Stimulated activated naive CD8-positive, alpha-beta T cell treated with anti-CD3 and anti-CD28 coated beads, Interleukin-15, Interleukin-2, amounts not matched to agents 100 ng/mL and 50 ng/mL, for 24 hours (primary cell): ENCODE results near the gene EVPLL.
"Not testable (repeated sequence)": the region's sequence is repeated elsewhere in the genome, so short reads cannot be mapped to it uniquely, and the experiment has no call there.

ENCODE experiments used
- H3K27ac Mint-ChIP-seq: one replicate; pipeline ENCODE4 v1.8.0; 2021; ENCODE audit warnings: mild to moderate bottlenecking, mixed read lengths
- H3K27me3 Mint-ChIP-seq: one replicate; pipeline ENCODE4 v1.8.0; 2021; ENCODE audit warnings: mixed read lengths
- H3K36me3 Mint-ChIP-seq: one replicate; pipeline ENCODE4 v1.8.0; 2021; ENCODE audit warnings: low read depth, mixed read lengths
- H3K4me1 Mint-ChIP-seq: one replicate; pipeline ENCODE4 v1.8.0; 2021; ENCODE audit warnings: low read depth, mixed read lengths
- H3K4me3 Mint-ChIP-seq: one replicate; pipeline ENCODE4 v1.8.0; 2021; ENCODE audit warnings: mild to moderate bottlenecking, mixed read lengths
- H3K9me3 Mint-ChIP-seq: one replicate; pipeline ENCODE4 v1.8.0; 2021; ENCODE audit warnings: mixed read lengths

Gene EVPLL

GRCh38 chr17:18388266-18388665, 10.7 kb downstream of the EVPLL start:
- not testable (repeated sequence) for H3K9me3 Mint-ChIP-seq, H3K4me3 Mint-ChIP-seq, H3K27me3 Mint-ChIP-seq, H3K4me1 Mint-ChIP-seq, H3K27ac Mint-ChIP-seq, H3K36me3 Mint-ChIP-seq

GRCh38 chr17:18388728-18389127, 11.2 kb downstream of the EVPLL start:
- H3K4me3 Mint-ChIP-seq, H3K36me3 Mint-ChIP-seq, H3K9me3 Mint-ChIP-seq, H3K4me1 Mint-ChIP-seq, H3K27me3 Mint-ChIP-seq, H3K27ac Mint-ChIP-seq: not testable (repeated sequence)

GRCh38 chr17:18401872-18402590, 24.5 kb downstream of the EVPLL start:
- H3K27me3 Mint-ChIP-seq, H3K9me3 Mint-ChIP-seq, H3K4me1 Mint-ChIP-seq, H3K36me3 Mint-ChIP-seq, H3K4me3 Mint-ChIP-seq, H3K27ac Mint-ChIP-seq: not testable (repeated sequence)

- not testable (repeated sequence) for H3K9me3 Mint-ChIP-seq, H3K4me3 Mint-ChIP-seq, H3K27ac Mint-ChIP-seq, H3K4me1 Mint-ChIP-seq, H3K27me3 Mint-ChIP-seq, H3K36me3 Mint-ChIP-seq
These were observed 25.6 kb downstream of the EVPLL start for GRCh38 chr17:18403166-18403565.

- not testable (repeated sequence) for H3K9me3 Mint-ChIP-seq, H3K4me3 Mint-ChIP-seq, H3K36me3 Mint-ChIP-seq, H3K27ac Mint-ChIP-seq, H3K4me1 Mint-ChIP-seq, H3K27me3 Mint-ChIP-seq
These were observed 26.0 kb downstream of the EVPLL start for GRCh38 chr17:18403604-18404003.

GRCh38 chr17:18408906-18409305, 31.3 kb downstream of the EVPLL start:
- H3K27ac Mint-ChIP-seq: peak overlapping the region; percentile 45

GRCh38 chr17:18409321-18409720, 31.7 kb downstream of the EVPLL start:
- H3K27ac Mint-ChIP-seq: peak overlapping the region; percentile 45
- H3K4me3 Mint-ChIP-seq, H3K36me3 Mint-ChIP-seq, H3K9me3 Mint-ChIP-seq, H3K27me3 Mint-ChIP-seq: not testable (repeated sequence)
- peaks cover 21% of the 10 kb centered on the region for H3K4me1 Mint-ChIP-seq

More at GRCh38 chr17:18408906-18409305, 31.3 kb downstream of the EVPLL start:
- H3K4me3 Mint-ChIP-seq, H3K36me3 Mint-ChIP-seq, H3K9me3 Mint-ChIP-seq, H3K27me3 Mint-ChIP-seq: not testable (repeated sequence)
- peaks cover 21% of the 10 kb centered on the region for H3K4me1 Mint-ChIP-seq

GRCh38 chr17:18410736-18411135, 33.2 kb downstream of the EVPLL start:
- H3K9me3 Mint-ChIP-seq, H3K36me3 Mint-ChIP-seq, H3K27me3 Mint-ChIP-seq: not testable (repeated sequence)
- peaks cover 21% of the 10 kb centered on the region for H3K4me1 Mint-ChIP-seq
- H3K27ac Mint-ChIP-seq: peak overlapping the region; percentile 78
- H3K4me3 Mint-ChIP-seq: peak overlapping the region; percentile 89

GRCh38 chr17:18411377-18411864, 33.8 kb downstream of the EVPLL start:
- Mint-ChIP-seq H3K4me3 (peak overlapping the region; percentile 89), H3K27ac (peak overlapping the region; percentile 95), H3K4me1 (peaks cover 21% of the 10 kb centered on the region)
- not testable (repeated sequence) for H3K27me3 Mint-ChIP-seq, H3K36me3 Mint-ChIP-seq, H3K9me3 Mint-ChIP-seq

GRCh38 chr17:18412001-18412538, 34.5 kb downstream of the EVPLL start:
- not testable (repeated sequence) for H3K4me3 Mint-ChIP-seq, H3K27me3 Mint-ChIP-seq, H3K27ac Mint-ChIP-seq

GRCh38 chr17:18421521-18421920, 43.9 kb downstream of the EVPLL start:
- H3K27ac Mint-ChIP-seq, H3K9me3 Mint-ChIP-seq, H3K36me3 Mint-ChIP-seq, H3K4me1 Mint-ChIP-seq, H3K4me3 Mint-ChIP-seq, H3K27me3 Mint-ChIP-seq: not testable (repeated sequence)

More at GRCh38 chr17:18412001-18412538, 34.5 kb downstream of the EVPLL start:
- peaks cover 21% of the 10 kb centered on the region for H3K4me1 Mint-ChIP-seq
- not testable (repeated sequence) for H3K9me3 Mint-ChIP-seq, H3K36me3 Mint-ChIP-seq

- not testable (repeated sequence) for H3K4me1 Mint-ChIP-seq, H3K36me3 Mint-ChIP-seq, H3K27ac Mint-ChIP-seq, H3K4me3 Mint-ChIP-seq, H3K27me3 Mint-ChIP-seq, H3K9me3 Mint-ChIP-seq
These were observed 44.9 kb downstream of the EVPLL start for GRCh38 chr17:18422464-18422863.

- not testable (repeated sequence) for H3K4me3 Mint-ChIP-seq, H3K27ac Mint-ChIP-seq, H3K36me3 Mint-ChIP-seq, H3K27me3 Mint-ChIP-seq, H3K4me1 Mint-ChIP-seq, H3K9me3 Mint-ChIP-seq
These were observed 45.4 kb downstream of the EVPLL start for GRCh38 chr17:18423015-18423414.

- H3K9me3 Mint-ChIP-seq, H3K36me3 Mint-ChIP-seq, H3K27me3 Mint-ChIP-seq, H3K4me1 Mint-ChIP-seq, H3K4me3 Mint-ChIP-seq, H3K27ac Mint-ChIP-seq: not testable (repeated sequence)
These were observed 48.0 kb downstream of the EVPLL start for GRCh38 chr17:18425593-18425992.

GRCh38 chr17:18426639-18427038, 49.1 kb downstream of the EVPLL start:
- not testable (repeated sequence) for H3K27ac Mint-ChIP-seq, H3K9me3 Mint-ChIP-seq, H3K4me3 Mint-ChIP-seq, H3K4me1 Mint-ChIP-seq, H3K27me3 Mint-ChIP-seq, H3K36me3 Mint-ChIP-seq

- not testable (repeated sequence) for H3K4me1 Mint-ChIP-seq
These were observed 54.6 kb downstream of the EVPLL start for GRCh38 chr17:18432206-18432605.

More at GRCh38 chr17:18432206-18432605, 54.6 kb downstream of the EVPLL start:
- not testable (repeated sequence) for H3K27me3 Mint-ChIP-seq, H3K4me3 Mint-ChIP-seq, H3K36me3 Mint-ChIP-seq, H3K9me3 Mint-ChIP-seq, H3K27ac Mint-ChIP-seq
